Tracheal epithelial cell (primary cell): ENCODE results near the gene DDAH1. TPM values are rescaled to one million over a fixed set of nuclear protein-coding genes. Genes with fewer than 3 reads are reported as not detected.

Experiments used
- total RNA-seq: library from RNA; depleted of rRNA; stranded (reverse); fragments of >200 nt; gene quantifications from 2 replicates; pipeline ENCODE4 v1.2.1, GENCODE V29; 2014

Gene DDAH1
- 2.1 and 6.7 TPM in 2 replicates for total RNA-seq

DNA sequence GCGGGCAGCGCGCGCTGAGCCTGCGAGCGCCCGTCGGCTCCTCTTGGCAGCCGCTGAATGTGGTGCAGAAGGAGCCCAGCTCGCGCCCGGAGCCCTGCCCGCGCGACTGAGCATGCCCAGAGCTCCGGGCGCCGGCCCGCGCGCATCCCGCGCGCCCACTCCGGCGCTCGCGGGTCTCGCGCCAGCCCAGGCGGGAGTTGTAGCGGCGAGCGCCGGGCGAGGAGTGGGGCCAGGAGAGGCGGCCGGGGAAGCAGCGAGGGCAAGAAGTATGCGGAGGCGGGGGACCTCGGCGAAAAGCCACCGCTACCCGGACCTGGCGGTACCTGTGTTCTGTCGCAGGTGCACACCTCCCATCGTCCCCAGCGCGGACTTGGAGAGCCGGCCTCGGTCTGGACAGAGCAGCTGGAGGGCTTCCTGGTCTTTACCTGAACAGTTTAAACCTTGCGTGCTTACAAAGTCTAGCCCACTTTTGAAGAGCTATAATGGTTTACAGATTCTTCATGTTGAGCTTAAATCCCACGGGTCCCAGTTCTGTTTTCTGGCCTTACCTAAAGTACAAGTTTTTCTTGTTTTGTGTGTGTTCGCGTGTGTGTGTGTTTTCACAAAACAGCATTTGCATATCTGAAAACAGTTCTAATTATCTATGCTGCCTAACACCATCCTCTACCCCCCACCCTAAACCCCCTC, at the start of gene DDAH1:
Gene DDAH1, minus strand, starts transcription at position 61 of the 687 bp plus-strand sequence. CDS start 114 bp downstream, outside the sequence.

DNA sequence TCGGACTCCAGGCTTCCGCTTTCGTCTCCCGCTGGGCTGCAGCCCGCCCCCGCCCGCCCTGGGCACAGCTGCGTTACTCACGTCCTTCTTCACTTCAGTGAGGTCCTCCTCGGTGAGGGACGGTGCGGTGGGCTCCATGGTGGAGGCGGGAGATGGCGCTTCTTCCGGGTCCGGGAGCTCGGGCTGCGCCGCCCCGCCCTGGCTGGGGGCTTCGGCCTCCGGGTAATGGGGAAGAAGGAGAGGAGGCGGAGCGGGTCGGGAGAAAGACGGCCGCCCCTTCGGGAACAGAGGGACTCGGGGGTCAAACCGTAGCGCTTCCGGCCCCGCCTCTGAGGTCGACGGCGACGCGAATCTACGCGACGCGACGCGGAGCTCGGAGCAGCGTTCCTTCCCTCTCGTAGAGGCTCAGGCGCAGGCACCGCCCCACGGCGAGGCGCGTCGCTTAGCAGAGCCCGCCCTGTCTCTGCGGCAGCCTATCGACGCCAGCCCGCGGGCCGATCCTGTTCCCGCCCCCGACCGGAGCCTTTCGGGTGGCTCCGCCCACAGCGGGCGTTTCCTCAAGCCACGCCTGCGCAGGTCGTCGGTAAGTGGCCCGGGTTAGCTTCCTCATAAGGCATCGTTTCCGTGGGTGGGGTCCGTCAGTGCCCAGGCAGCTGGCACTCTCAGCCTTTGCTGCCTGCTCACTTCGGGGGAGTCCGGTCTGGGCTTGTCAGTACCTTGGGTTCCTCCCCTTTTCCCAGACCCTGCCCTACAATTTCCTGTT, 188.6 kb downstream of the DDAH1 start, which contains the start of gene BCL10:
Gene BCL10, minus strand, starts transcription at position 418 of the 763 bp plus-strand sequence. Its CDS starts 280 bp downstream, at position 138.

Other genes with a start within 250 kb of the DDAH1 start
- 9.2 and 18.6 TPM in 2 replicates for gene C1orf52, start 205.5 kb downstream of the DDAH1 start, total RNA-seq
- 35.4 and 35.7 TPM in 2 replicates for gene BCL10, start 188.5 kb downstream of the DDAH1 start, total RNA-seq
- gene CCN1, start 115.6 kb upstream of the DDAH1 start, total RNA-seq = 5.3 and 25.5 TPM in 2 replicates
- 6.0 and 8.2 TPM in 2 replicates for gene ZNHIT6, start 243.3 kb upstream of the DDAH1 start, total RNA-seq